Colonic mucosa (tissue), 4 donors: ENCODE results near the gene ACR. TPM values are rescaled to one million over a fixed set of nuclear protein-coding genes. Genes with fewer than 3 reads are reported as not detected.

Experiments
- DNase-seq: peaks from one replicate; pipeline ENCODE4 v3.0.0-alpha.2; 2020
- H3K27ac ChIP-seq: fragments of 200-600 bp; one replicate; pipeline ENCODE4 v1.8.0; 2021
- H3K27me3 ChIP-seq: fragments of 200-600 bp; one replicate; pipeline ENCODE4 v1.8.0; 2021
- H3K36me3 ChIP-seq: fragments of 200-600 bp; one replicate; pipeline ENCODE4 v1.8.0; 2021
- H3K4me1 ChIP-seq: fragments of 200-600 bp; one replicate; pipeline ENCODE4 v1.8.0; 2021; ENCODE audit warnings: mild to moderate bottlenecking
- H3K4me3 ChIP-seq: fragments of 200-600 bp; one replicate; pipeline ENCODE4 v1.8.0; 2021
- H3K9ac ChIP-seq, 2 donors: one replicate each; pipeline ENCODE4 v1.7.0; 2013; ENCODE audit warnings: control low read depth in 2 of 2, low read depth in 2 of 2, low read length in 2 of 2
- H3K9me3 ChIP-seq: fragments of 200-600 bp; one replicate; pipeline ENCODE4 v1.8.0; 2021
- CTCF ChIP-seq: fragments of 200-600 bp; IDR thresholded peaks from one replicate; pipeline ENCODE4 v1.8.0; 2022; ENCODE audit warnings: antibody characterized with exemption, mild to moderate bottlenecking
- intact Hi-C: fragments of 100-400 bp; cut with DNase I; formaldehyde crosslinking; loops from one replicate; pipeline ENCODE4 v1.14.1; 2022
- total RNA-seq, 2 donors: library from RNA; stranded (reverse); fragmentation: NEBNext Ultra II Directional in 1 of 2; extraction: Animal tissue kit (Norgen Biotek cat#: 25700) in 1 of 2; gene quantifications; one replicate each; pipeline ENCODE4 v1.2.1, GENCODE V29; 2021
- donor health status: healthy.
- donor health status: DM: no; HTN: no; CAD: no.
- donor health status: DM: no; HTN: no; CAD: no.

ACR gene
- total RNA-seq, 2 donors from 2014 or later: 0.77 to 0.80 TPM

GRCh38 chr22:50713008-50713385 lies 25.0 kb upstream of the ACR start:
- no peaks in the 10 kb centered on the region for H3K36me3 ChIP-seq
- H3K4me3 ChIP-seq: no peak overlapping the region
- intact Hi-C loops: no loop called here
- H3K4me1 ChIP-seq: no peaks in the 10 kb centered on the region
- no peaks in the 10 kb centered on the region for H3K9me3 ChIP-seq
- TF ChIP-seq CTCF: no peak
- no peak for DNase-seq
- H3K9ac ChIP-seq: no peak overlapping the region
- no peaks in the 10 kb centered on the region for H3K27me3 ChIP-seq
- H3K27ac ChIP-seq: no peak overlapping the region

DNA sequence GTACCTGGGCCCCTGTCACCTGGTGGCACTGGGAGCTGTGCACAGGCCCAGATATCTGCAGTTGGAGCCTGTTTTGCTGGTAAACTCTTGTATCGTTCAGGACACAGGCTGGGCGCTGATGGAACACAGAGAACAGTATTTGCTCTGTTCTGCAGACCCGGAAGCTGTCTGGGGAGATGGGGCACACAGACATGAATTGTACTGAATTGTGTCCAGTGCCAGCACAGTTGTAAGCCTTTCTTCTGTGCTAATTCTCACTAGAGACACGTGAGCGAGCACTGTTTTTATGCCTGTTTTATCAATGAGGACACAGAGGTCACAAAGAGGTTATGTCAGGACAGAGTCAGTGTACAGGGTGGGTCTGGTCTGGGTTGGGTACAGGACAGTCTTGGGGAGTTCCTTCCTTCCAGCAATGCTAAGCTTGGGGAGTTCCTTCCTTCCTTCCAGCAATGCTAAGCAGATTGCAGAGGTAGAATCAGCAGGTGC lies 24.4 kb upstream of the ACR start:
- Histone ChIP-seq H3K9ac (no peak overlapping the region), H3K36me3 (no peaks in the 10 kb centered on the region), H3K4me1 (no peaks in the 10 kb centered on the region), H3K27me3 (no peaks in the 10 kb centered on the region), H3K27ac (no peak overlapping the region), H3K4me3 (no peak overlapping the region), H3K9me3 (no peaks in the 10 kb centered on the region)
- intact Hi-C loops: no loop called here
- no peak for TF ChIP-seq CTCF
- no peak for DNase-seq

DNA sequence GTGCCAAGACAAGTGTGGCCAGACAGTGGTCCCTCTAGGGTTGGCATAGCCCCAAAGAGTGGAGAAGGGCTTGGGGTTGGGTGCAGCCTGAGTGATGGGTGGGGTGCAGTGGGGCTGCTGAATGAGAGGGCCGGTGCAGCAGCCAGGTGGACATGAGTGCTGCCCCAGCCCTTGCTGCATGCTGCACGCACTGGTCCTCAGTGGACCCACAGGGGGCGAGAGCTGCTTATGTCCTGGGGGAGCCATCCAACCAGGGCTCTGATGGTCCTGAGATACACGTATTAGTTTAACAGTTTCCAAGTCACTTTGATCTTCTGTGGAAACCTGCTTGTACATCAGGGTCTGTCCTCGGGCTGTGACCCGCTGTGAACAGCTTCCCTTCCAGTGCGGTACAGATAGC lies 23.9 kb upstream of the ACR start:
- Histone ChIP-seq H3K4me1 (no peaks in the 10 kb centered on the region), H3K27me3 (no peaks in the 10 kb centered on the region), H3K4me3 (no peak overlapping the region), H3K9me3 (no peaks in the 10 kb centered on the region), H3K36me3 (no peaks in the 10 kb centered on the region), H3K27ac (no peak overlapping the region), H3K9ac (no peak overlapping the region)
- no peak for TF ChIP-seq CTCF
- intact Hi-C loops: no loop called here
- no peak for DNase-seq

GRCh38 chr22:50714631-50715179 lies 23.3 kb upstream of the ACR start:
- H3K4me3 ChIP-seq: no peak overlapping the region

DNA sequence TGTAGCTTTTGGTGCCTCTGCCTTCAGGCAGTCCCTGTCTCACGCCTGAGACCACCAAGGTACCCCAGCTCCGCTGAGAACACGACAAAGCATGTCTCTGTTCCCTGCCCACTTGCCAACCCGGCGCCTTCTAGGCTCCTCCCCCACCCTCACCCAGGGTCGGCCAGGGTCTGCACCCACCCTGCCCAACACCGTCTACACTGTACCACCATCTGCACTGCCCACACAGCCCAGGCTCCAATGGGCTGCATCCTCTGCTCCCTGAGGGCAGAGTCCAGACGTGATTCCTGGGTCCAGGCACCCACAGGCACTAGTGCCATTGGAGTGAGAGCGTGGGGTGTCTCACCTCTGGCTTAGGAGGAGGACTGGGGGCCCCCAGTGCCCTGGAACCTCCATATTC lies 22.8 kb upstream of the ACR start:
- Histone ChIP-seq H3K9ac (no peak overlapping the region), H3K27me3 (no peaks in the 10 kb centered on the region), H3K27ac (no peak overlapping the region), H3K4me3 (no peak overlapping the region), H3K36me3 (no peaks in the 10 kb centered on the region), H3K4me1 (no peaks in the 10 kb centered on the region), H3K9me3 (no peaks in the 10 kb centered on the region)
- intact Hi-C loops: no loop called here
- DNase-seq: no peak
- TF ChIP-seq CTCF: no peak

More at GRCh38 chr22:50714631-50715179, 23.3 kb upstream of the ACR start:
- H3K9ac ChIP-seq: no peak overlapping the region
- no peaks in the 10 kb centered on the region for H3K36me3 ChIP-seq
- TF ChIP-seq CTCF: no peak
- H3K27me3 ChIP-seq: no peaks in the 10 kb centered on the region
- no peaks in the 10 kb centered on the region for H3K4me1 ChIP-seq
- H3K27ac ChIP-seq: no peak overlapping the region
- no peaks in the 10 kb centered on the region for H3K9me3 ChIP-seq
- no peak for DNase-seq
- intact Hi-C loops: no loop called here
